IMR-90 (cell line): ENCODE data around the gene CD82. TPM values are rescaled to one million over a fixed set of nuclear protein-coding genes. Genes with fewer than 3 reads are reported as not detected.

Experiments
- ATAC-seq: fragments of 200-7000 bp; cut with Tn5 transposase; 2 replicates; pipeline ENCODE4 v1.9.1; 2020; ENCODE audit warnings: low read depth, mild to moderate bottlenecking, moderate library complexity
- BruUV-seq: library from RNA; stranded (reverse); fragments of 400-500 nt; replicated peaks from 2 replicates; lab custom pipeline; 2021; lab: Mats Ljungman, UMichigan
- CTCF ChIA-PET: fragments of 300-600 bp; formaldehyde crosslinking; extraction: SDS; loops from one replicate; lab custom pipeline; 2021; ENCODE audit warnings: antibody characterized with exemption; lab: Yijun Ruan, JAX
- POLR2A ChIA-PET: fragments of 300-600 bp; sonication (Branson Sonifier 250); formaldehyde crosslinking; loops from one replicate; lab custom pipeline; 2022; ENCODE audit warnings: antibody characterized with exemption; ENCODE audit not compliant: unreplicated experiment; lab: Charles Lee
- DNase-seq: peaks from one replicate; pipeline ENCODE4 v3.0.0; 2013
- H2AFZ ChIP-seq: replicated peaks from 2 replicates; pipeline ENCODE3; 2013; ENCODE audit warnings: low read length, mild to moderate bottlenecking; ENCODE audit not compliant: poor library complexity
- H2AK5ac ChIP-seq: 2 replicates; pipeline ENCODE4 v1.6.1; 2013; ENCODE audit warnings: low read depth, low read length, inconsistent platforms
- H2AK9ac ChIP-seq: replicated peaks from 2 replicates; pipeline ENCODE3; 2013; ENCODE audit warnings: mild to moderate bottlenecking, low read depth, low read length, moderate library complexity; ENCODE audit not compliant: poor library complexity
- H2BK120ac ChIP-seq: 2 replicates; pipeline ENCODE4 v1.6.1; 2013; ENCODE audit warnings: low read depth, low read length, inconsistent platforms
- H2BK15ac ChIP-seq: 3 replicates; pipeline ENCODE4 v1.6.1; 2013; ENCODE audit warnings: low read depth, low read length, inconsistent platforms
- H2BK20ac ChIP-seq: 2 replicates; pipeline ENCODE4 v1.6.1; 2013; ENCODE audit warnings: low read depth, mild to moderate bottlenecking, inconsistent platforms, low read length, moderate library complexity
- H2BK5ac ChIP-seq: 2 replicates; pipeline ENCODE4 v1.6.1; 2013; ENCODE audit warnings: mild to moderate bottlenecking, low read depth, low read length, inconsistent platforms; ENCODE audit not compliant: poor library complexity, severe bottlenecking
- H3K14ac ChIP-seq: replicated peaks from 2 replicates; pipeline ENCODE4 v1.6.1; 2013; ENCODE audit warnings: low read depth, low read length, inconsistent platforms
- H3K18ac ChIP-seq: 2 replicates; pipeline ENCODE4 v1.6.1; 2013; ENCODE audit warnings: low read depth, low read length, control low read depth
- H3K23ac ChIP-seq: 2 replicates; pipeline ENCODE4 v1.6.1; 2013; ENCODE audit warnings: low read depth, low read length, inconsistent platforms
- H3K27ac ChIP-seq: 2 replicates; pipeline ENCODE4 v1.5.1; 2013; ENCODE audit warnings: mild to moderate bottlenecking, control low read depth, low read length; ENCODE audit not compliant: insufficient read depth
- H3K27me3 ChIP-seq: 2 replicates; pipeline ENCODE4 v1.6.1; 2013; ENCODE audit warnings: low read length; ENCODE audit not compliant: control insufficient read depth, insufficient read depth
- H3K36me3 ChIP-seq: 2 replicates; pipeline ENCODE4 v1.6.1; 2013; ENCODE audit warnings: low read length, mixed read lengths; ENCODE audit not compliant: control insufficient read depth, insufficient read depth
- H3K4ac ChIP-seq: 2 replicates; pipeline ENCODE4 v1.6.1; 2013; ENCODE audit warnings: low read depth, low read length, inconsistent platforms
- H3K4me1 ChIP-seq: 2 replicates; pipeline ENCODE4 v1.6.1; 2013; ENCODE audit warnings: low read length, mixed read lengths; ENCODE audit not compliant: control insufficient read depth, insufficient read depth
- H3K4me2 ChIP-seq: 2 replicates; pipeline ENCODE4 v1.6.1; 2013; ENCODE audit warnings: low read depth, mild to moderate bottlenecking, control low read depth, low read length, moderate library complexity
- H3K4me3 ChIP-seq: 2 replicates; pipeline ENCODE4 v1.5.1; 2013; ENCODE audit warnings: low read depth, mild to moderate bottlenecking, control low read depth, low read length, moderate library complexity; ENCODE audit not compliant: insufficient read depth
- H3K56ac ChIP-seq: 2 replicates; pipeline ENCODE4 v1.6.1; 2013; ENCODE audit warnings: low read length, inconsistent platforms; ENCODE audit not compliant: insufficient read depth; ENCODE audit errors: extremely low read depth
- H3K79me1 ChIP-seq, 2 experiments: 2 replicates each; pipeline ENCODE4 v1.6.1; 2013; ENCODE audit warnings: low read length in 2 of 2, inconsistent platforms in 1 of 2, low read depth in 1 of 2
- H3K9ac ChIP-seq: 2 replicates; pipeline ENCODE4 v1.6.1; 2013; ENCODE audit warnings: low read depth, low read length, control low read depth
- H3K9me1 ChIP-seq: 2 replicates; pipeline ENCODE4 v1.6.1; 2013; ENCODE audit warnings: low read length, inconsistent platforms; ENCODE audit not compliant: insufficient read depth
- H3K9me3 ChIP-seq: 2 replicates; pipeline ENCODE4 v1.6.1; 2013; ENCODE audit warnings: low read length; ENCODE audit not compliant: control insufficient read depth, insufficient read depth
- H4K20me1 ChIP-seq: 2 replicates; pipeline ENCODE4 v1.6.1; 2013; ENCODE audit warnings: low read length, inconsistent platforms; ENCODE audit not compliant: insufficient read depth
- H4K5ac ChIP-seq: 2 replicates; pipeline ENCODE4 v1.6.1; 2013; ENCODE audit warnings: mild to moderate bottlenecking, low read depth, low read length, control low read depth
- H4K8ac ChIP-seq, 2 experiments: 2 replicates each; pipeline ENCODE4 v1.6.1; 2013; ENCODE audit warnings: low read depth in 2 of 2, low read length in 2 of 2, control low read depth in 1 of 2, inconsistent platforms in 1 of 2
- H4K91ac ChIP-seq: 2 replicates; pipeline ENCODE4 v1.6.1; 2013; ENCODE audit warnings: low read depth, low read length, inconsistent platforms; ENCODE audit not compliant: insufficient read depth
- BHLHE40 ChIP-seq: fragments of 150-350 bp; IDR thresholded peaks from 2 replicates; pipeline ENCODE4 v1.6.1; 2016; ENCODE audit warnings: mild to moderate bottlenecking, low read depth, low read length
- CEBPB ChIP-seq: IDR thresholded peaks from 2 replicates; pipeline ENCODE4 v1.6.1; 2012; ENCODE audit warnings: low read depth, low read length, improper control_type of control experiment
- CHD1 ChIP-seq: IDR thresholded peaks from 2 replicates; pipeline ENCODE4 v1.6.1; 2012; ENCODE audit warnings: low read depth, low read length, improper control_type of control experiment
- FOS ChIP-seq: fragments of 150-350 bp; IDR thresholded peaks from 2 replicates; pipeline ENCODE4 v1.6.1; 2016; ENCODE audit warnings: low read depth, low read length
- MAZ ChIP-seq: IDR thresholded peaks from 2 replicates; pipeline ENCODE4 v1.6.1; 2012; ENCODE audit warnings: low read depth, mild to moderate bottlenecking, low read length, improper control_type of control experiment, moderate library complexity, borderline replicate concordance
- MXI1 ChIP-seq: IDR thresholded peaks from 2 replicates; pipeline ENCODE4 v1.6.1; 2012; ENCODE audit warnings: low read depth, mild to moderate bottlenecking, low read length, moderate library complexity, borderline replicate concordance
- NFE2L2 ChIP-seq: fragments of 150-350 bp; IDR thresholded peaks from 2 replicates; pipeline ENCODE4 v1.6.1; 2016; ENCODE audit warnings: low read depth, mild to moderate bottlenecking, low read length
- POLR2A ChIP-seq: IDR thresholded peaks from 2 replicates; pipeline ENCODE4 v1.6.1; 2012; ENCODE audit warnings: mild to moderate bottlenecking, low read depth, low read length
- RAD21 ChIP-seq: IDR thresholded peaks from 2 replicates; pipeline ENCODE4 v1.6.1; 2012; ENCODE audit warnings: low read length, improper control_type of control experiment
- RCOR1 ChIP-seq: IDR thresholded peaks from 2 replicates; pipeline ENCODE4 v1.6.1; 2012; ENCODE audit warnings: mild to moderate bottlenecking, low read length, improper control_type of control experiment; ENCODE audit not compliant: insufficient replicate concordance
- RFX5 ChIP-seq: IDR thresholded peaks from 2 replicates; pipeline ENCODE4 v1.8.0; 2012; ENCODE audit warnings: low read depth, mild to moderate bottlenecking, low read length, moderate library complexity
- SMC3 ChIP-seq: fragments of 150-350 bp; IDR thresholded peaks from 2 replicates; pipeline ENCODE4 v1.6.1; 2016; ENCODE audit warnings: low read depth, mild to moderate bottlenecking, antibody characterized with exemption, low read length, moderate library complexity
- USF2 ChIP-seq: fragments of 150-350 bp; IDR thresholded peaks from 2 replicates; pipeline ENCODE4 v1.6.1; 2017; ENCODE audit warnings: mild to moderate bottlenecking, antibody characterized with exemption, low read length, low read depth
- WGBS, 2 experiments: methylation state at CpG; one replicate each; pipeline versions ENCODE4 v1.1.5 to v1.1.7; 2013; ENCODE audit warnings: missing lambda C conversion rate in 2 of 2; ENCODE audit not compliant: insufficient read length in 1 of 2; ENCODE audit errors: extremely low coverage in 2 of 2; 5-methylcytosine and 5-hydroxymethylcytosine counted together
- dilution Hi-C: fragments of 300-500 bp; cut with HindIII; formaldehyde crosslinking; loops from one replicate; pipeline ENCODE4 v1.14.3; 2018; ENCODE audit warnings: low sequenced_read_pairs; ENCODE audit not compliant: unreplicated experiment
- in situ Hi-C: fragments of 300-500 bp; cut with MboI; formaldehyde crosslinking; loops from 3 replicates; pipeline ENCODE4 v1.14.3; 2019; ENCODE audit warnings: low sequenced_read_pairs, inconsistent platforms, mixed read lengths
- intact Hi-C: fragments of 100-400 bp; cut with micrococcal nuclease; formaldehyde crosslinking; loops from 2 replicates; pipeline ENCODE4 v1.10.0; 2022
- polyA plus RNA-seq, 3 experiments: library from polyadenylated mRNA; depleted of rRNA; stranded (reverse); fragments of >200 nt; gene quantifications; 2 replicates each; pipeline ENCODE4 v1.2.3, GENCODE V29; 2012; ENCODE audit warnings: low replicate concordance in 1 of 3
- total RNA-seq: library from RNA; depleted of rRNA; stranded (reverse); fragments of >200 nt; gene quantifications from 2 replicates; pipeline ENCODE4 v1.2.3, GENCODE V29; 2012
- TF ChIP-seq, protein P1 (sequence below): fragments of 150-350 bp; IDR thresholded peaks from 2 replicates; pipeline ENCODE4 v1.6.1; 2016; ENCODE audit warnings: low read depth, mild to moderate bottlenecking, low read length, moderate library complexity, borderline replicate concordance

Gene CD82
- total and polyA plus RNA-seq, 2 of the 4 experiments (the other 2 are of a cell fraction) = 32.8 to 49.4 TPM

DNA sequence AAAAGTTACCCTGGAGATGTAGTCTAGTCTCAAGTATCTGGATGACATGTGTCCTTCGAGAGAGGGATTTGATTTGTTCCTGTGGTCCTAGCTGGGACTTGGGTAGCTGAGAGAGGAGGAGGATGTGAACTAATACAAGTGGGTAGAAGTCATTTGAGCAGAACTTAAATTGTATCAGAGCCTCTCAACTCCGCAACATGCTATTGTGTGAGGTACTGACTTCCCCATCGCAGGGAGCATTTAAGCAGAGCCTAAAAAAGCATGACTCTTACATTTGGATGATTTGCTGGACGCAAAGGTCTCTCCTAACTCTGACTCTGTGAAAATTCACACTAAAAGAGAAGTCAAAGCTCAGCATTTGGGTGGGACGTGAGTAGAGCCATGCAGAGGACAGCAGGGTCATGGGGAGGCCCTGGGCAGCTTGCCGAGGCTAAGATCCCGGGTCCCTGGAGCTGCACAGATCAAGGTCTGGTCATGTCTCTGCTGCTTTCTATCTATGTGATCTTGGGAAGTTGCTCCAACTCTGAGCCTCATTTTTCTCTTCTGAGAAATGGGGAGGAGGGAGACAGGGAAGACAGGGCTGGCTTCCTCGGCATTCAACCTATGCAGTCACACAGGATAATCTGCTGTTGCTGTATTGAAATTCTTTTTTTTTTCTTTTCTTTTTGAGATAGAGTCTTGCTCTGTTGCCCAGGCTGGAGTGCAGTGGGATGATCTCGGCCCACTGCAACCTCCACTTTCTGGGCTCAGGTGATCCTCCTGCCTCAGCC lies 44.9 kb downstream of the CD82 start (continued):
- no peak for TF ChIP-seq MXI1

DNA sequence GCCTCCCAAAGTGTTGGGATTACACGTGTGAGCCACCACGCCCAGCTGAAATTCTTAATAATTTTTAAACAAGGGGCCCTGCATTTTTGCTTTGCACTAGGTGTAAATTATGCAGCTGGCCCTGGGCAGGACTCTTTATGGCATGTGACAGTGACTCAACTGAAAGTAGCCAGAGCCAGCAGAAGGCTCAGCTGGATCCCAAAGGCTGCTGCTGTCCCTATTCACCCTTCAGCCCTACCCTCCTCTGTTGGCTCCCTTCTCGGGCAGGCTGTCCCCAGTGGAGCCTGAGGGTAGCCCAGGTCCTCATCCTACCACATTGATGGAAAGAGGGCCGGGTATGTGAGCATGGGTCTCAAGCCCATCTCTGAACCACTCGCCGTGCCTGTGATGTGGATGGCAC lies 45.6 kb downstream of the CD82 start:
- in situ Hi-C loops (no loop called here), intact Hi-C loops (loop anchor here (10.0 kb wide), 1 partner anchor 516 kb away; the partner anchor contains the start of gene EXT2), dilution Hi-C loops (no loop called here)
- Histone ChIP-seq H4K91ac (no peak overlapping the region), H2AK9ac (no peak overlapping the region), H3K4me3 (no peak overlapping the region), H3K9ac (no peak overlapping the region), H3K27ac (no peak overlapping the region), H3K18ac (no peak overlapping the region), H3K4ac (no peak overlapping the region), H3K27me3 (no peaks in the 10 kb centered on the region), H3K14ac (no peak overlapping the region), H2BK15ac (no peak overlapping the region), H2BK120ac (no peak overlapping the region), H4K8ac (no peak overlapping the region), H2BK5ac (no peak overlapping the region), H3K36me3 (peaks cover 14% of the 10 kb centered on the region), H3K9me3 (no peaks in the 10 kb centered on the region), H3K56ac (no peak overlapping the region), H2AK5ac (peak overlapping the region; percentile 40; the same call in 1 of the 2 replicates), H3K9me1 (peaks cover 17% of the 10 kb centered on the region; the same call in 1 of the 2 replicates), H2AFZ (no peak overlapping the region), H3K4me2 (no peak overlapping the region), H3K79me1 (peaks cover 0 to 4% of the 10 kb centered on the region in 2 experiments; a peak in 1 of 4 replicates), H3K23ac (no peak overlapping the region), H4K5ac (no peak overlapping the region), H4K20me1 (peaks cover 6% of the 10 kb centered on the region; the same call in 1 of the 2 replicates), H3K4me1 (peaks cover 24% of the 10 kb centered on the region), H2BK20ac (no peak overlapping the region)
- DNase-seq = no peak
- CTCF ChIA-PET = interaction anchor here (2.0 kb wide), 1 partner anchor 54 kb away, joined by 5 read pairs; no protein-coding TSS in a partner anchor
- POLR2A ChIA-PET = no interaction called here
- no TSS peak for BruUV-seq
- ATAC-seq = no peak
- 80% methylated on average over 2 of the region's 6 CpGs; no CpG with 5 or more reads in 1 of the 2 experiments for WGBS, 2 experiments
- no peak for TF ChIP-seq MXI1
- no peak for TF ChIP-seq RAD21
- no peak for TF ChIP-seq BHLHE40
- TF ChIP-seq, protein P1, sequence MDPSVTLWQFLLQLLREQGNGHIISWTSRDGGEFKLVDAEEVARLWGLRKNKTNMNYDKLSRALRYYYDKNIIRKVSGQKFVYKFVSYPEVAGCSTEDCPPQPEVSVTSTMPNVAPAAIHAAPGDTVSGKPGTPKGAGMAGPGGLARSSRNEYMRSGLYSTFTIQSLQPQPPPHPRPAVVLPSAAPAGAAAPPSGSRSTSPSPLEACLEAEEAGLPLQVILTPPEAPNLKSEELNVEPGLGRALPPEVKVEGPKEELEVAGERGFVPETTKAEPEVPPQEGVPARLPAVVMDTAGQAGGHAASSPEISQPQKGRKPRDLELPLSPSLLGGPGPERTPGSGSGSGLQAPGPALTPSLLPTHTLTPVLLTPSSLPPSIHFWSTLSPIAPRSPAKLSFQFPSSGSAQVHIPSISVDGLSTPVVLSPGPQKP = no peak
- TF ChIP-seq CEBPB = no peak
- no peak for TF ChIP-seq SMC3
- no peak for TF ChIP-seq POLR2A
- TF ChIP-seq NFE2L2 = no peak
- TF ChIP-seq RFX5 = no peak
- TF ChIP-seq FOS = no peak
- no peak for TF ChIP-seq CHD1
- TF ChIP-seq RCOR1 = no peak
- no peak for TF ChIP-seq MAZ
- no peak for TF ChIP-seq USF2
